ENCODE measurements around the gene RNFT2.

The RNFT2 gene

DNA sequence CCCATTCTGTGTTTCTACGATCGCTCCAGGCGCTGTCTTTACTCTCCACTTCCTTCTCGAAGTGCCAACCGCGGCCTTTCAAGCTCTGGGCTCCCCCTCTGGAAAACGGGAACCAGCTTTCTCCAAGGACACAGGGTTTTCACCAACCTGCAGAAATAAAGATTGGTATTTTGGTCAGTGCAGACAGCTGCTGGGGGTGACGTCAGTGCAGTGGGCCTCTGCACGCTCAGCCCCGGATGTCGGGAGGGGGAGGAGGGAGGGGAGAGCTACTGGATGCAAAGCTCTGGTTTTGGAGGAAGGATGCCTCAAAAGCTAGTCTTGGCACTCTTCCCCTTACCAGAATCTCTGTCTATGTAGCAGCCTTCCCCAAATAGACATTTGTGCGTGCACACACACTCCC, 123.2 kb downstream of the RNFT2 start:
- Histone ChIP-seq H3K27ac (ENCODE audit: extremely low read depth, low read depth, low read length) (no peak overlapping the region), H3K4me3 (ENCODE audit: low read depth, low read length) (no peak overlapping the region), H3K9me3 (ENCODE audit: control insufficient read depth, insufficient read depth, low read depth, low read length) (no peaks in the 10 kb centered on the region), H3K36me3 (ENCODE audit: control insufficient read depth in 2 of 2, insufficient read depth in 1 of 2, low read length in 2 of 2) (peaks cover 0 to 3% of the 10 kb centered on the region in 2 experiments; a peak in 1 of 3 replicates), H3K4me1 (ENCODE audit: control insufficient read depth, insufficient read depth, low read length) (peaks cover 12% of the 10 kb centered on the region)
- ChIA-PET CTCF (interaction anchor here (0.9 to 1.1 kb wide), 2 partner anchors 18 to 19 kb away, joined by 3 read pairs; no protein-coding TSS in a partner anchor), POLR2A (no interaction called here)
- TF ChIP-seq, protein P1, sequence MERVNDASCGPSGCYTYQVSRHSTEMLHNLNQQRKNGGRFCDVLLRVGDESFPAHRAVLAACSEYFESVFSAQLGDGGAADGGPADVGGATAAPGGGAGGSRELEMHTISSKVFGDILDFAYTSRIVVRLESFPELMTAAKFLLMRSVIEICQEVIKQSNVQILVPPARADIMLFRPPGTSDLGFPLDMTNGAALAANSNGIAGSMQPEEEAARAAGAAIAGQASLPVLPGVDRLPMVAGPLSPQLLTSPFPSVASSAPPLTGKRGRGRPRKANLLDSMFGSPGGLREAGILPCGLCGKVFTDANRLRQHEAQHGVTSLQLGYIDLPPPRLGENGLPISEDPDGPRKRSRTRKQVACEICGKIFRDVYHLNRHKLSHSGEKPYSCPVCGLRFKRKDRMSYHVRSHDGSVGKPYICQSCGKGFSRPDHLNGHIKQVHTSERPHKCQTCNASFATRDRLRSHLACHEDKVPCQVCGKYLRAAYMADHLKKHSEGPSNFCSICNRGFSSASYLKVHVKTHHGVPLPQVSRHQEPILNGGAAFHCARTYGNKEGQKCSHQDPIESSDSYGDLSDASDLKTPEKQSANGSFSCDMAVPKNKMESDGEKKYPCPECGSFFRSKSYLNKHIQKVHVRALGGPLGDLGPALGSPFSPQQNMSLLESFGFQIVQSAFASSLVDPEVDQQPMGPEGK (tag by site-specific recombination; IDR thresholded peaks at IDR 0.05) = peak; percentile 23; the same call in 1 of the 2 replicates
- no peak for TF ChIP-seq MZF1 (tag by site-specific recombination; IDR thresholded peaks at IDR 0.05; ENCODE audit: borderline replicate concordance)
- peak; percentile 47 for TF ChIP-seq ZNF341 (tag by site-specific recombination; IDR thresholded peaks at IDR 0.05; ENCODE audit: low read depth)
- peak; percentile 22; the same call in 1 of the 2 replicates for TF ChIP-seq OSR2 (tag by site-specific recombination; IDR thresholded peaks at IDR 0.05)
- TF ChIP-seq ZSCAN23 (tag by site-specific recombination; IDR thresholded peaks at IDR 0.05) = no peak
- TF ChIP-seq, protein P2, sequence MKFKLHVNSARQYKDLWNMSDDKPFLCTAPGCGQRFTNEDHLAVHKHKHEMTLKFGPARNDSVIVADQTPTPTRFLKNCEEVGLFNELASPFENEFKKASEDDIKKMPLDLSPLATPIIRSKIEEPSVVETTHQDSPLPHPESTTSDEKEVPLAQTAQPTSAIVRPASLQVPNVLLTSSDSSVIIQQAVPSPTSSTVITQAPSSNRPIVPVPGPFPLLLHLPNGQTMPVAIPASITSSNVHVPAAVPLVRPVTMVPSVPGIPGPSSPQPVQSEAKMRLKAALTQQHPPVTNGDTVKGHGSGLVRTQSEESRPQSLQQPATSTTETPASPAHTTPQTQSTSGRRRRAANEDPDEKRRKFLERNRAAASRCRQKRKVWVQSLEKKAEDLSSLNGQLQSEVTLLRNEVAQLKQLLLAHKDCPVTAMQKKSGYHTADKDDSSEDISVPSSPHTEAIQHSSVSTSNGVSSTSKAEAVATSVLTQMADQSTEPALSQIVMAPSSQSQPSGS (tag by site-specific recombination; IDR thresholded peaks at IDR 0.05; ENCODE audit: low read depth) = peak; percentile 88
- TF ChIP-seq, protein P3, sequence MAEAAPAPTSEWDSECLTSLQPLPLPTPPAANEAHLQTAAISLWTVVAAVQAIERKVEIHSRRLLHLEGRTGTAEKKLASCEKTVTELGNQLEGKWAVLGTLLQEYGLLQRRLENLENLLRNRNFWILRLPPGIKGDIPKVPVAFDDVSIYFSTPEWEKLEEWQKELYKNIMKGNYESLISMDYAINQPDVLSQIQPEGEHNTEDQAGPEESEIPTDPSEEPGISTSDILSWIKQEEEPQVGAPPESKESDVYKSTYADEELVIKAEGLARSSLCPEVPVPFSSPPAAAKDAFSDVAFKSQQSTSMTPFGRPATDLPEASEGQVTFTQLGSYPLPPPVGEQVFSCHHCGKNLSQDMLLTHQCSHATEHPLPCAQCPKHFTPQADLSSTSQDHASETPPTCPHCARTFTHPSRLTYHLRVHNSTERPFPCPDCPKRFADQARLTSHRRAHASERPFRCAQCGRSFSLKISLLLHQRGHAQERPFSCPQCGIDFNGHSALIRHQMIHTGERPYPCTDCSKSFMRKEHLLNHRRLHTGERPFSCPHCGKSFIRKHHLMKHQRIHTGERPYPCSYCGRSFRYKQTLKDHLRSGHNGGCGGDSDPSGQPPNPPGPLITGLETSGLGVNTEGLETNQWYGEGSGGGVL (tag by site-specific recombination; IDR thresholded peaks at IDR 0.05) = peak; percentile 78
- TF ChIP-seq ZNF600 (tag by site-specific recombination; IDR thresholded peaks at IDR 0.05) = no peak
- TF ChIP-seq ZNF768 (tag by site-specific recombination; IDR thresholded peaks at IDR 0.05) = no peak
- TF ChIP-seq ZNF629 (tag by site-specific recombination; IDR thresholded peaks at IDR 0.05) = peak; percentile 70; the same call in 1 of the 2 replicates
- no peak for TF ChIP-seq ZNF571 (tag by site-specific recombination; IDR thresholded peaks at IDR 0.05)
- TF ChIP-seq SP2 (tag by site-specific recombination; IDR thresholded peaks at IDR 0.05) = peak; percentile 14; the same call in 1 of the 2 replicates

DNA sequence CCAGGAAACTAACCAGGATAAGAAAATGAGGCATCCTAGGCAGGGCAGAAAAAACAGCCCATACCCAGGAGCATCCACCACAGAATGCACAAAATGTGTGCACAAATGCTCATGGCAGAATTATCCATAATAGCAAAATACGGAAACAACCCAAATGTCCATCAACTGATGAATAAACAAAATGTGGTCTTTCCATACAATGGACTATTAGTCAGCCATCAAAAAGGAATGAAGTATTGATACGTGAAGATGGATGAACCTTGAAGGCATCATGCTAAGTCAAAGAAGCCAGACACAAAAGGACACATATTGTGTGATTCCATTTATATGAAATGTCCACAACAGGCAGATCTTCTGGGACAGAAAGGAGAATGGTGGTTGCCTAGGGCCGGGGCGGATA, 124.1 kb downstream of the RNFT2 start:
- H3K36me3 ChIP-seq (ENCODE audit: control insufficient read depth in 2 of 2, insufficient read depth in 1 of 2, low read length in 2 of 2) = peaks cover 0 to 3% of the 10 kb centered on the region in 2 experiments; a peak in 1 of 3 replicates
- no peak overlapping the region for H3K4me3 ChIP-seq (ENCODE audit: low read depth, low read length)
- TF ChIP-seq GLI4 (tag by site-specific recombination; IDR thresholded peaks at IDR 0.05) (no peak), ZNF302 (tag by site-specific recombination; IDR thresholded peaks at IDR 0.05; ENCODE audit: low read depth) (no peak), TRIM28 (IDR thresholded peaks at IDR 0.05; ENCODE audit: borderline replicate concordance, low read length) (no peak), ZNF214 (tag by site-specific recombination; IDR thresholded peaks at IDR 0.05; ENCODE audit: borderline replicate concordance) (no peak), ZNF830 (tag by site-specific recombination; IDR thresholded peaks at IDR 0.05; ENCODE audit: low read depth) (no peak), ZNF140 (tag by site-specific recombination; IDR thresholded peaks at IDR 0.05) (no peak), ZNF600 (tag by site-specific recombination; IDR thresholded peaks at IDR 0.05) (no peak), ZNF146 (tag by site-specific recombination; IDR thresholded peaks at IDR 0.05) (peak; percentile 99), TCF7L2 (IDR thresholded peaks at IDR 0.05; ENCODE audit: borderline replicate concordance, low read depth, low read length) (no peak), ZNF10 (tag by site-specific recombination; IDR thresholded peaks at IDR 0.05) (peak; percentile 89), ZEB2 (tag by site-specific recombination; IDR thresholded peaks at IDR 0.05) (no peak)
- TF ChIP-seq, protein P4, sequence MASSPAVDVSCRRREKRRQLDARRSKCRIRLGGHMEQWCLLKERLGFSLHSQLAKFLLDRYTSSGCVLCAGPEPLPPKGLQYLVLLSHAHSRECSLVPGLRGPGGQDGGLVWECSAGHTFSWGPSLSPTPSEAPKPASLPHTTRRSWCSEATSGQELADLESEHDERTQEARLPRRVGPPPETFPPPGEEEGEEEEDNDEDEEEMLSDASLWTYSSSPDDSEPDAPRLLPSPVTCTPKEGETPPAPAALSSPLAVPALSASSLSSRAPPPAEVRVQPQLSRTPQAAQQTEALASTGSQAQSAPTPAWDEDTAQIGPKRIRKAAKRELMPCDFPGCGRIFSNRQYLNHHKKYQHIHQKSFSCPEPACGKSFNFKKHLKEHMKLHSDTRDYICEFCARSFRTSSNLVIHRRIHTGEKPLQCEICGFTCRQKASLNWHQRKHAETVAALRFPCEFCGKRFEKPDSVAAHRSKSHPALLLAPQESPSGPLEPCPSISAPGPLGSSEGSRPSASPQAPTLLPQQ (tag by site-specific recombination; IDR thresholded peaks at IDR 0.05) = no peak
- TF ChIP-seq, protein P5, sequence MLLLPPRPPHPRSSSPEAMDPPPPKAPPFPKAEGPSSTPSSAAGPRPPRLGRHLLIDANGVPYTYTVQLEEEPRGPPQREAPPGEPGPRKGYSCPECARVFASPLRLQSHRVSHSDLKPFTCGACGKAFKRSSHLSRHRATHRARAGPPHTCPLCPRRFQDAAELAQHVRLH (tag by site-specific recombination; IDR thresholded peaks at IDR 0.05) = no peak
- ChIA-PET CTCF (interaction anchor here (1.0 to 2.6 kb wide), 6 partner anchors 13 to 716 kb away, joined by 3 to 52 read pairs (median 4); no protein-coding TSS in a partner anchor), POLR2A (no interaction called here)
- H3K4me1 ChIP-seq (ENCODE audit: control insufficient read depth, insufficient read depth, low read length) = peaks cover 12% of the 10 kb centered on the region
- no peak overlapping the region for H3K27ac ChIP-seq (ENCODE audit: extremely low read depth, low read depth, low read length)
- no peaks in the 10 kb centered on the region for H3K9me3 ChIP-seq (ENCODE audit: control insufficient read depth, insufficient read depth, low read depth, low read length)
